ENCODE measurements around the gene F13B. TPM values are rescaled to one million over a fixed set of nuclear protein-coding genes. Genes with fewer than 3 reads are reported as not detected.
"Not testable (repeated sequence)": the region's sequence is repeated elsewhere in the genome, so short reads cannot be mapped to it uniquely, and the experiment has no call there.

The F13B gene
- total RNA-seq, 4 donors from 2014 or later = not detected

DNA sequence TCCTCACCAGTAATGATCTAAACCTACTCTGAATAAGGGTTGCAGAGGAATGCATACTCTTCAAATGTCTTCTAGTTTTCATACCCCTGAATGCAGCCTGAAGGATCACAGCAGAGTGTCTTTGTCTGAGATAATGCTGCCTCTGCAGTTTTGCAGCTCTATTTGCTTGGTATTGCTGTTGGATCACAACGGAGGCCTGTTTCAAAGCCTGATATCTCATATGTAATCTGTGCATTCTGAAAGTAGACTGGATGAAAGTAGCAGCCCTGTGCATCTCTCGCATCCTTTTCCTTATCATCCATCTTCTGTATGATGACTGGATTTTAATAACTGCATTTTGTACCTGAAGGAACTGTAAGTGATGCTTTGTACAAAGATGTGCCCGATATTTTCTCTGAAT lies 34.9 kb upstream of the F13B start:
- 85 to 92% methylated on average over 3 of the region's 3 CpGs for WGBS, 2 donors
- Histone ChIP-seq H3K36me3 (peaks cover 0 to 7% (median 0%) of the 10 kb centered on the region in 3 donors), H3K27ac (no peak overlapping the region), H3K4me1 (no peaks in the 10 kb centered on the region), H3K27me3 (no peaks in the 10 kb centered on the region), H3K4me3 (no peak overlapping the region), H3K9me3 (no peaks in the 10 kb centered on the region)
- DNase-seq = no peak
- TF ChIP-seq, protein P1, sequence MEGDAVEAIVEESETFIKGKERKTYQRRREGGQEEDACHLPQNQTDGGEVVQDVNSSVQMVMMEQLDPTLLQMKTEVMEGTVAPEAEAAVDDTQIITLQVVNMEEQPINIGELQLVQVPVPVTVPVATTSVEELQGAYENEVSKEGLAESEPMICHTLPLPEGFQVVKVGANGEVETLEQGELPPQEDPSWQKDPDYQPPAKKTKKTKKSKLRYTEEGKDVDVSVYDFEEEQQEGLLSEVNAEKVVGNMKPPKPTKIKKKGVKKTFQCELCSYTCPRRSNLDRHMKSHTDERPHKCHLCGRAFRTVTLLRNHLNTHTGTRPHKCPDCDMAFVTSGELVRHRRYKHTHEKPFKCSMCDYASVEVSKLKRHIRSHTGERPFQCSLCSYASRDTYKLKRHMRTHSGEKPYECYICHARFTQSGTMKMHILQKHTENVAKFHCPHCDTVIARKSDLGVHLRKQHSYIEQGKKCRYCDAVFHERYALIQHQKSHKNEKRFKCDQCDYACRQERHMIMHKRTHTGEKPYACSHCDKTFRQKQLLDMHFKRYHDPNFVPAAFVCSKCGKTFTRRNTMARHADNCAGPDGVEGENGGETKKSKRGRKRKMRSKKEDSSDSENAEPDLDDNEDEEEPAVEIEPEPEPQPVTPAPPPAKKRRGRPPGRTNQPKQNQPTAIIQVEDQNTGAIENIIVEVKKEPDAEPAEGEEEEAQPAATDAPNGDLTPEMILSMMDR (IDR thresholded peaks at IDR 0.05) = no peak
- no peak for TF ChIP-seq POLR2A (IDR thresholded peaks at IDR 0.05)
- intact Hi-C loops (cut with DNase I) = no loop called here

DNA sequence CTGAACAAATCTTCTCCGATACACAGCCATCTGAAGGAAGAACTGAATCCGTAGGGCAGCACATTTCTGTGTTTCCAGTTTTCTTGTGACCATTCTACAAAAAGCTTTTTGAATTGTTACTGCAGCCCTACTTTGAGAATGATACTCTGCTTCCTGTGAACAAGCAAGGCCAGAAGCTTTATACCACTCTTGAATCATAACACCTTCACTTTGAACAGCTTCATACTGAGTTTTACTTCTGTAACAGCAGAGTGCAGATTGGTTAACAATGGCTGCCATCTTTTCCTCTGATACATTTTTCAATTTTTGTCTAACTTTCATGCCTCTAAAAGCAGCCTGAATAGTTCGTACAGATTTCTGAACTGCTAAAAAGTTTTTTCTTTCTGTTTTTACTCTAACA lies 33.6 kb upstream of the F13B start:
- WGBS, 2 donors = 93 to 96% methylated on average over 3 of the region's 3 CpGs
- H3K4me3 ChIP-seq = no peak overlapping the region
- peaks cover 0 to 7% (median 0%) of the 10 kb centered on the region in 3 donors for H3K36me3 ChIP-seq
- H3K4me1 ChIP-seq = no peaks in the 10 kb centered on the region
- DNase-seq = no peak
- no peaks in the 10 kb centered on the region for H3K27me3 ChIP-seq
- H3K27ac ChIP-seq = no peak overlapping the region
- no peaks in the 10 kb centered on the region for H3K9me3 ChIP-seq
- intact Hi-C loops (cut with DNase I) = no loop called here
- no peak for TF ChIP-seq POLR2A (IDR thresholded peaks at IDR 0.05)
- TF ChIP-seq, protein P1 (IDR thresholded peaks at IDR 0.05) = no peak

DNA sequence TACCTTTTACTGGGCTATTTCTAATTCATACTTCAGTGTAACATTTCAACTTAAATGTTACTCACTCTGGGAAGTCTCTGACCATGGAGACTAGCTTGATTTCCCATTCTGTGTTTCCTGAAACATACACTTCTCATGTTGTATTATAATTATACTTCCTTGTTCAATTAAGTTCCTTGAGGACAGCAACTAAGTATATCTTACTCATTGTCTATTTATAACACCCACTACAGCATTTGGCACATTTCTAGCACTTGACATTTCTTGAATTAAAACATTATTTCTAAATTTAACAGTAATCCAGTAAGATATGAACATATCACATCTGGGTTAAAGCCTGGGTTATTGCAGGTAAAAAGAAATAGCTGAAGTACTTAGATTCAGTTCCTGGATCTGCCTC lies 32.4 kb upstream of the F13B start:
- TF ChIP-seq, protein P1 (IDR thresholded peaks at IDR 0.05) = no peak
- no peak for TF ChIP-seq POLR2A (IDR thresholded peaks at IDR 0.05)
- Histone ChIP-seq H3K27me3 (no peaks in the 10 kb centered on the region), H3K9me3 (no peaks in the 10 kb centered on the region), H3K36me3 (peaks cover 0 to 3% (median 0%) of the 10 kb centered on the region in 3 donors), H3K4me3 (no peak overlapping the region), H3K27ac (no peak overlapping the region), H3K4me1 (no peaks in the 10 kb centered on the region)
- intact Hi-C loops (cut with DNase I) = no loop called here
- no peak for DNase-seq

DNA sequence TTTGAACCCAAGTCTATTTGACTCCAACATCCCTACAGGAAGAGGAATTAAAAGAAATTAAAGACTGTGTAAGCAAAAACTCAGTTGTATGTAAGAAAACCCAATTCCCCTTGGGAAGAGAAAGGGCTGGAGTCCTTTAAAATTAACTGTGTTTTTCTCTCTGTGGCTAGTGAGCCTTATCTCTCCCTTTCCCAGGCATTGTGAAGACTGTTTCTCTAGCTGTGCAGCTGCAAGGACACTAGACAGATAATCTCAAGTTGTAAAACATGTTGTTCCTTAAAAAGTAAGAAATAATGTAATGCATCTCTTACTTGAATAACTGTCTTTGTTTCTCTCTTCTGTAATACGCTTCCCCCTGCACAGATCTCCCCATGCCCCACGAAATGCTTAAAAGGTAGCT lies 29.9 kb upstream of the F13B start:
- H3K36me3 ChIP-seq; H3K4me3 ChIP-seq; intact Hi-C loops (cut with DNase I); H3K9me3 ChIP-seq; H3K4me1 ChIP-seq; DNase-seq; H3K27me3 ChIP-seq; H3K27ac ChIP-seq: not testable (repeated sequence)
- WGBS, 2 donors = 93 to 97% methylated on average over 2 of the region's 2 CpGs

DNA sequence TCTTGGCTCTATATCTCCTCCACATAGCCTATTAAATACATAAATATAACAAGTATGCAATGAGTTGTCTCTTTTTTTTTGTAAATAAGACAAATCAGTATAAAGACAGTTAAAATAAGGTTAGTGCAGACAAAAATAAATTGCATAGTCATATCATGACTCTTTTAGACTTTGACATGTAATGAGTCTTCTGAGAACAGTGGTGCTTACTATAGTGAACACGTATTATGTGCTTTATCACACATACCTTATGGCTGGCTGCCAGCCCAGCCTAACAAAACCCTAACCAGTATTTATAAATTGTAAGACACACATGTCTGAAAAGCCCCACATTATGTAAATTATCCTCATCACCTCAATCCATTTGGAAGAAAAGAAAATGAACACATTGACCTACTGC lies 29.1 kb upstream of the F13B start:
- H3K36me3 ChIP-seq = peaks cover 0 to 6% (median 0%) of the 10 kb centered on the region in 3 donors
- TF ChIP-seq POLR2A (IDR thresholded peaks at IDR 0.05) = no peak
- TF ChIP-seq, protein P1 (IDR thresholded peaks at IDR 0.05) = no peak
- no peak overlapping the region for H3K4me3 ChIP-seq
- H3K27ac ChIP-seq = no peak overlapping the region
- H3K9me3 ChIP-seq = no peaks in the 10 kb centered on the region
- no peaks in the 10 kb centered on the region for H3K27me3 ChIP-seq
- DNase-seq = no peak
- WGBS, 2 donors = 75 to 83% methylated on average over 1 of the region's 1 CpG
- intact Hi-C loops (cut with DNase I) = no loop called here
- no peaks in the 10 kb centered on the region for H3K4me1 ChIP-seq

DNA sequence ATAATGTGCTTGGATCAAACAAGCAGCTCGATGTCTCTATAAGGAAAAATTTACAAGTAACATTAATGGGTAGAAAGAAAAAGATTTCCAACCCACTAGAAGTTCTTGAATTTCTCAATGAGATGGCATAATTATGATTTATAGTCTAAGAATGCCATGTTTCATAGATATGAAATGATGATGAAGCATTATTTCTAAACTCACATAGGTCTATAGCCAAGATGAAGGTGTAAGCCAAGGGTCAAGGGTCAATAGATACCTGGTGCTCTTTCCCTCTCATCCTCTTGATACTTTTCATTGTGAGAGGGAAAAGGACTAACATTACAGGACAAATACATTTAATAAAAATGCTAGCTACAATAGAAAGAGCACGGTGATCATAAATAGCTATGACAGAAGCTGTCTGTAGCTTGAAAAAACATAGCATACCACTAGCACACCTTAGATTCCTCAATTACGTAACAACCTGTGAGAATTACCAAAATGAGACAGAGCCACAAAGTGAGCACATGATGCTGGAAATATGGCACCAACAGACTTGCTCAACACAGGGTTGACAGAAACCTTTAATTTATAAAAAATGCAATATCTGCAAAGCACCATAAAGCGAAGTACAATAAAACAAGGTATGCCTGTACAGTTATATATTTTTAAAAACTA lies 26.3 kb upstream of the F13B start:
- peaks cover 0 to 6% (median 0%) of the 10 kb centered on the region in 3 donors for H3K36me3 ChIP-seq
- DNase-seq = no peak
- 93 to 97% methylated on average over 4 of the region's 4 CpGs for WGBS, 2 donors
- no peak overlapping the region for H3K27ac ChIP-seq
- intact Hi-C loops (cut with DNase I) = no loop called here
- no peak for TF ChIP-seq POLR2A (IDR thresholded peaks at IDR 0.05)
- TF ChIP-seq, protein P1 (IDR thresholded peaks at IDR 0.05) = no peak
- H3K27me3 ChIP-seq = no peaks in the 10 kb centered on the region
- H3K4me3 ChIP-seq = no peak overlapping the region
- H3K9me3 ChIP-seq = no peaks in the 10 kb centered on the region
- no peaks in the 10 kb centered on the region for H3K4me1 ChIP-seq

Data from esophagus squamous epithelium (tissue), 5 donors.